Transverse colon (tissue), 4 donors: ENCODE results near the gene MIF. TPM values are rescaled to one million over a fixed set of nuclear protein-coding genes. Genes with fewer than 3 reads are reported as not detected.

Experiments
- DNase-seq: peaks from one replicate; pipeline ENCODE4 v3.0.0-alpha.2; 2019
- H3K27ac ChIP-seq, 4 donors: fragments of 200-600 bp; sonication (generic); 2 replicates each; pipeline ENCODE4 v1.5.1; 2016 to 2018; ENCODE audit warnings: inconsistent platforms in 4 of 4
- H3K27me3 ChIP-seq: fragments of 200-600 bp; sonication (generic); 2 replicates; pipeline ENCODE4 v1.5.1; 2017; ENCODE audit warnings: inconsistent platforms
- H3K36me3 ChIP-seq, 4 donors: fragments of 200-600 bp; sonication (generic); 2 replicates each; pipeline ENCODE4 v1.5.1; 2017 to 2019; ENCODE audit warnings: inconsistent platforms in 4 of 4
- H3K4me1 ChIP-seq, 4 donors: fragments of 200-600 bp; sonication (generic); 2 replicates each; pipeline ENCODE4 v1.5.1; 2017 to 2020; ENCODE audit warnings: inconsistent platforms in 4 of 4
- H3K4me3 ChIP-seq, 4 donors: fragments of 200-600 bp; sonication (generic); 1 replicate in 1 of 4; 2 replicates in 3 of 4; pipeline versions ENCODE4 v1.5.1 to v1.6.1; 2017 to 2019; ENCODE audit warnings: inconsistent platforms in 4 of 4
- H3K9me3 ChIP-seq, 2 donors: fragments of 200-600 bp; sonication (generic); 2 replicates each; pipeline ENCODE4 v1.5.1; 2017 to 2019; ENCODE audit warnings: inconsistent platforms in 2 of 2
- EP300 ChIP-seq: sonication (generic); formaldehyde crosslinking; IDR thresholded peaks from one replicate; pipeline ENCODE4 v1.6.1; 2017; ENCODE audit warnings: antibody characterized with exemption, low read depth
- POLR2A ChIP-seq: fragments of 450-650 bp; IDR thresholded peaks from one replicate; pipeline ENCODE4 v1.6.1; 2016; ENCODE audit warnings: antibody characterized with exemption, mild to moderate bottlenecking, moderate library complexity
- POLR2AphosphoS5 ChIP-seq, 3 donors: sonication (generic); formaldehyde crosslinking; IDR thresholded peaks; one replicate each; pipeline ENCODE4 v1.6.1; 2016; ENCODE audit warnings: antibody characterized with exemption in 3 of 3
- whole genome bisulfite sequencing, 2 donors: methylation state at CpG; one replicate each; pipeline ENCODE4 v1.1.5; 2018; ENCODE audit warnings: low coverage in 1 of 2; 5-methylcytosine and 5-hydroxymethylcytosine counted together
- in situ Hi-C, 4 donors: fragments of 200-750 bp; cut with MboI; loops; one replicate each; pipeline versions ENCODE4 v1.15.0 to v1.15.1; 2017; ENCODE audit warnings: low sequenced_read_pairs in 3 of 4, low pct_ligation_motif_present in 1 of 4, low pct_unique_long_range_greater_than_20kb in 1 of 4
- intact Hi-C: fragments of 100-400 bp; cut with DNase I; formaldehyde crosslinking; loops from one replicate; pipeline ENCODE4 v1.15.1; 2023; ENCODE audit warnings: low total_unique reads
- total RNA-seq, 4 donors: library from RNA; depleted of rRNA; stranded (reverse); fragments of >200 nt; gene quantifications; one replicate each; pipeline ENCODE4 v1.1.0, GENCODE V29; 2016
- TF ChIP-seq, protein P1 (sequence below), 5 experiments: fragments of 200-600 bp in 3 of 5; fragments of 450-650 bp in 2 of 5; sonication (generic) in 3 of 5; IDR thresholded peaks; 1 replicate in 2 of 5; 2 replicates in 3 of 5; pipeline ENCODE4 v1.5.1; 2016 to 2017; ENCODE audit warnings: antibody characterized with exemption in 5 of 5, inconsistent platforms in 3 of 5, mild to moderate bottlenecking in 2 of 5, moderate library complexity in 1 of 5

The MIF gene
- total RNA-seq, 4 donors from 2014 or later: 123 to 210 (median 139) TPM

DNA sequence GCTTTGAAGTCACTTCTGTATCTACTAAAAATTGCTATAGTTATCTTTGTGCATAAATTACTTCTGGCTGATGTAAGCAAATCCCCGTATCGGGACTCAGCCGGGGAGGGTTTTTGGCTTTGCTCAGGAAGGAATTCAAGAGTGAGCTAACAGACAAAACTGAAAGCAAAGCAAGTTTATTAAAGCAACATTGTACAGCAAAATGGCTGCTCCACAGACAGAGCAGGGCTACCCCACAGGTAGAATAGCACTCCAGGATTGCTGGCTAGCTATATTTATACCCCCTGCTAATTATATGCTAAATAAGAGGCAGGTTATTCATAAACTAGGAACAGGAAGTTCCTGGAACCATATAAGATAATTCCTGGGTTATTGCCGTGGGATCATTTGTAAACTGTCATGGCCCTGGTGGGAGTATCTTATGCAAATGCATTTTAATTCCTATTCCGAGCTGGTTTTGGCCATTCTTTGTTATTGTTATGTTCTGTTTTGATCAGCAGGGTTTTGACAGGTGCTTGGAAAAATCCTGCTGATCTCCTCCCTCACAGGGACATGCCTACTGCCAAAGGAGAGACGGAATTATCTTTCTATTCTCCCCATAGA lies 15.2 kb downstream of the MIF start:
- DNase-seq: no peak
- TF ChIP-seq EP300: no peak
- TF ChIP-seq, protein P1, sequence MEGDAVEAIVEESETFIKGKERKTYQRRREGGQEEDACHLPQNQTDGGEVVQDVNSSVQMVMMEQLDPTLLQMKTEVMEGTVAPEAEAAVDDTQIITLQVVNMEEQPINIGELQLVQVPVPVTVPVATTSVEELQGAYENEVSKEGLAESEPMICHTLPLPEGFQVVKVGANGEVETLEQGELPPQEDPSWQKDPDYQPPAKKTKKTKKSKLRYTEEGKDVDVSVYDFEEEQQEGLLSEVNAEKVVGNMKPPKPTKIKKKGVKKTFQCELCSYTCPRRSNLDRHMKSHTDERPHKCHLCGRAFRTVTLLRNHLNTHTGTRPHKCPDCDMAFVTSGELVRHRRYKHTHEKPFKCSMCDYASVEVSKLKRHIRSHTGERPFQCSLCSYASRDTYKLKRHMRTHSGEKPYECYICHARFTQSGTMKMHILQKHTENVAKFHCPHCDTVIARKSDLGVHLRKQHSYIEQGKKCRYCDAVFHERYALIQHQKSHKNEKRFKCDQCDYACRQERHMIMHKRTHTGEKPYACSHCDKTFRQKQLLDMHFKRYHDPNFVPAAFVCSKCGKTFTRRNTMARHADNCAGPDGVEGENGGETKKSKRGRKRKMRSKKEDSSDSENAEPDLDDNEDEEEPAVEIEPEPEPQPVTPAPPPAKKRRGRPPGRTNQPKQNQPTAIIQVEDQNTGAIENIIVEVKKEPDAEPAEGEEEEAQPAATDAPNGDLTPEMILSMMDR (IDR thresholded peaks at IDR 0.05): no peak
- TF ChIP-seq POLR2A: peak; percentile 40
- TF ChIP-seq POLR2AphosphoS5 (IDR thresholded peaks at IDR 0.05): peak in 1 of 3 donors; percentile 39
- intact Hi-C loops (no loop called here), in situ Hi-C loops (no loop called here)
- H3K4me1 ChIP-seq: peaks cover 0 to 30% (median 17%) of the 10 kb centered on the region in 4 donors
- H3K9me3 ChIP-seq: no peaks in the 10 kb centered on the region
- WGBS, 2 donors: 59 to 61% methylated on average over 6 of the region's 6 CpGs
- no peaks in the 10 kb centered on the region for H3K27me3 ChIP-seq
- peak overlapping the region in 2 of 4 donors; percentile 4 to 19 for H3K27ac ChIP-seq
- no peaks in the 10 kb centered on the region for H3K36me3 ChIP-seq
- no peak overlapping the region for H3K4me3 ChIP-seq

- TF ChIP-seq EP300 (no peak), POLR2AphosphoS5 (IDR thresholded peaks at IDR 0.05) (no peak), POLR2A (no peak)
- TF ChIP-seq, protein P1 (IDR thresholded peaks at IDR 0.05): no peak
- Histone ChIP-seq H3K27ac (no peak overlapping the region), H3K4me3 (no peak overlapping the region), H3K27me3 (no peaks in the 10 kb centered on the region), H3K9me3 (no peaks in the 10 kb centered on the region), H3K36me3 (no peaks in the 10 kb centered on the region), H3K4me1 (peaks cover 0 to 40% (median 16%) of the 10 kb centered on the region in 4 donors)
- in situ Hi-C loops: no loop called here
- WGBS, 2 donors: 50 to 81% methylated on average over 1 to 3 of the region's 3 CpGs
- intact Hi-C loops: no loop called here
- no peak for DNase-seq
Measured at GRCh38 chr22:23910496-23911190, 16.5 kb downstream of the MIF start.

GRCh38 chr22:23911318-23911980 lies 17.3 kb downstream of the MIF start:
- intact Hi-C loops (no loop called here), in situ Hi-C loops (no loop called here)
- WGBS, 2 donors: 95 to 100% methylated on average over 1 to 12 of the region's 12 CpGs

More at GRCh38 chr22:23911318-23911980, 17.3 kb downstream of the MIF start:
- Histone ChIP-seq H3K27ac (no peak overlapping the region), H3K27me3 (no peaks in the 10 kb centered on the region), H3K36me3 (no peaks in the 10 kb centered on the region), H3K9me3 (no peaks in the 10 kb centered on the region), H3K4me3 (no peak overlapping the region), H3K4me1 (peaks cover 0 to 41% (median 16%) of the 10 kb centered on the region in 4 donors)
- TF ChIP-seq, protein P1 (IDR thresholded peaks at IDR 0.05): no peak
- TF ChIP-seq POLR2AphosphoS5 (IDR thresholded peaks at IDR 0.05): no peak
- TF ChIP-seq EP300: no peak
- no peak for TF ChIP-seq POLR2A
- DNase-seq: no peak
